AG04449 (cell line): Measurements from ENCODE around the gene CORT.

ENCODE experiments used
- CTCF ChIA-PET: fragments of 350-600 bp; formaldehyde crosslinking; extraction: SDS; loops from one replicate; lab custom pipeline; 2021; ENCODE audit warnings: antibody characterized with exemption; lab: Yijun Ruan, JAX
- POLR2A ChIA-PET: fragments of 400-600, 350-600 bp; formaldehyde crosslinking; extraction: SDS; loops from one replicate; lab custom pipeline; 2020; ENCODE audit warnings: antibody characterized with exemption, inconsistent platforms; lab: Yijun Ruan, JAX
- DNase-seq: peaks from one replicate; pipeline ENCODE4 v3.0.0-alpha.2; 2010; ENCODE audit warnings: low read depth, low spot score
- H3K4me3 ChIP-seq: 2 replicates; pipeline ENCODE4 v1.5.1; 2011; ENCODE audit warnings: low read depth, mild to moderate bottlenecking, control low read depth, low read length
- CTCF ChIP-seq: IDR thresholded peaks from one replicate; pipeline ENCODE4 v1.5.1; 2011; ENCODE audit warnings: mild to moderate bottlenecking, moderate library complexity, low read length, control low read depth, inconsistent platforms; ENCODE audit not compliant: insufficient read depth; ENCODE audit errors: missing control alignments

Gene CORT

DNA sequence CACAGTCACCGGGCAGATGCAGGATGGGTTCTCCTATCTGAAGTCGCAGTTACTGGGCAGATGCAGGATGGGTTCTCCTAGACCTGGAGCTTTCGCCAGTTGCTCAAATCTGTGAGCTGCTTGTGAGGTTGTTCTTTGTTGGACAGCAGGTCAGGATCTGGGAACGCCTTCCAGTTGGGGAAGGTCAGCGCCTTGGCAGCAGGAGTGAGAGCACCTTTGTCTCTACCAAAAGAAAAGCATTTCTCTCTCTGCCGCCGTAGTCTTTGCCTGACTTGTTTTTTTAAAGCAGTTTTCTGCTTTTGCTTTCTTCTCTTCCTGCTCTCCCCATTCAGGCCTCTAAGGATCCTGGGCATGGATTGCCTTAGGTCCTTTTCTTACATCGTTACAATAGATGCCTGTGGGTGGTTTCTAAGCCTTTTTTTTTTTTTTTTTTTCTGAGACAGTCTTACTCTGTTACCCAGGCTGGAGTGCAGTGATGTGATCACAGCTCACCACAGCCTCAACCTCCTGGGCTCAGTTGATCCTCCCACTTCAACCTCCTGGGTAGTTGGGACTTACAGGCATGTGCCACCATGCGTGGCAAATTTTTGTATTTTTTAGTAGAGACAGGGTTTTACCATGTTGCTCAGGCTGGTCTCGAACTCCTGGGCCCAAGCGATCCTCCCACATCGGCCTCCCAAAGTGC lies 40.6 kb downstream of the CORT start:
- ChIA-PET POLR2A (interaction anchor here (0.6 kb wide), 1 partner anchor 39 kb away, joined by 3 read pairs; no protein-coding TSS in a partner anchor), CTCF (interaction anchor here (1.0 to 15.4 kb wide), 6 partner anchors 8 to 377 kb away, joined by 4 to 332 read pairs (median 38); partner anchors contain the start of gene CENPS)
- no peak for TF ChIP-seq CTCF
- DNase-seq, result no peak
- H3K4me3 ChIP-seq, result no peak overlapping the region

DNA sequence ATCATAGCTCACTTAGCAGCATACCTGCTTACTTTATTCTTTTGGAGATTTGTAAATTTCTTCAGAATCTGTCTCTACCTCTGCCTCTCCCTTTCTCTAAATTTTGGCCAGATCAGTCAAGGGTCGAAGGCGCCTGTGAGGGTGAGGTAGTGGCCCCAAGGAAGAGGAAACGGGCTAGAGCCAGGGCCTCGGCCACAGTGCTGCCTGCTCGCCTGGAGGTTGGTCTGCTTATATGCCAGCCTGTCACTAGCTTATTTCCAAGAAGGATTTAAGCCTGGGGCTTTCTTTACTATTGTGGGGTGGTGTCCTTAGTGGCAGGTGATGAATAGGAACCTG lies 44.6 kb downstream of the CORT start:
- no peak for TF ChIP-seq CTCF
- POLR2A ChIA-PET, result interaction anchor here (2.0 kb wide), 1 partner anchor 63 kb away, joined by 5 read pairs; no protein-coding TSS in a partner anchor
- CTCF ChIA-PET, result interaction anchor here (0.6 to 15.4 kb wide), 49 partner anchors 9 to 544 kb away, joined by 3 to 332 read pairs (median 5); partner anchors contain the start of genes CENPS, CORT, DFFA and PEX14
- no peak overlapping the region for H3K4me3 ChIP-seq
- no peak for DNase-seq

GRCh38 chr1:10494754-10495474 lies 45.1 kb downstream of the CORT start:
- no peak for DNase-seq
- H3K4me3 ChIP-seq, result peak overlapping the region; percentile 46
- CTCF ChIA-PET, result interaction anchor here (0.6 to 15.4 kb wide), 55 partner anchors 10 to 557 kb away, joined by 3 to 332 read pairs (median 4); partner anchors contain the start of genes CENPS, CORT, DFFA and PEX14
- POLR2A ChIA-PET, result interaction anchor here (0.6 to 2.0 kb wide), 2 partner anchors 64 to 100 kb away, joined by 4 to 5 read pairs; no protein-coding TSS in a partner anchor
- TF ChIP-seq CTCF, result peak; percentile 92

- ChIA-PET POLR2A (interaction anchor here (2.0 kb wide), 1 partner anchor 65 kb away, joined by 5 read pairs; no protein-coding TSS in a partner anchor), CTCF (interaction anchor here (0.8 to 15.4 kb wide), 40 partner anchors 10 to 542 kb away, joined by 3 to 332 read pairs (median 6); partner anchors contain the start of genes CENPS, CORT, DFFA and PEX14)
- no peak for DNase-seq
- H3K4me3 ChIP-seq, result no peak overlapping the region
- TF ChIP-seq CTCF, result no peak
These were observed 45.6 kb downstream of the CORT start for GRCh38 chr1:10495475-10495817.

DNA sequence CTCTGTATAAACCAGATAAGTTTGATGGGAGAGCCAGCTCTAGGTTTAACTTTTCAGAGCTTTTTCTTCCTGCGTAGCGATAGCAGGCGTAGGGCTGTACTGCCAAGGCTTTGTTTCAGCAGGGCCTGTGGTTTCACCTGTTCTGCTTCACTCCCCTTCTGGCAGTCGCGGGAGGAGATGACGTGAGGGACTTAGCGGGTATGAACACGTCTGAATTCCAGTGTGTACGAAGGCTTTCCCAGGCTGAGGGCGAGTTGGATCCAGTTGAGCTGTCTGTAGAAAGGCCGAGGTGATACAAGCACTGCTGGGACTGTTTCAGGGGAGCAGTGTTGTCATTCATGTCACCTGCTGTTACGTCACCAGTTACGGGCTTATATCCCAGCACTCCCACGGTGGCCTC lies 46.1 kb downstream of the CORT start:
- ChIA-PET POLR2A (no interaction called here), CTCF (interaction anchor here (0.8 to 15.4 kb wide), 18 partner anchors 11 to 542 kb away, joined by 3 to 332 read pairs (median 14); partner anchors contain the start of genes CENPS, CORT and PEX14)
- TF ChIP-seq CTCF, result no peak
- H3K4me3 ChIP-seq, result no peak overlapping the region
- DNase-seq, result no peak
